Uterus (tissue), 2 donors: ENCODE measurements around the gene CLEC4F.

Experiments
- CTCF ChIP-seq, 4 experiments: fragments of 200-600 bp in 2 of 4; fragments of 450-650 bp in 2 of 4; sonication (generic) in 2 of 4; IDR thresholded peaks; one replicate each; pipeline ENCODE4 v1.5.1; 2016 to 2019; ENCODE audit warnings: antibody characterized with exemption in 4 of 4, mild to moderate bottlenecking in 2 of 4, moderate library complexity in 1 of 4
- POLR2A ChIP-seq, 2 donors: fragments of 450-650 bp; IDR thresholded peaks; one replicate each; pipeline ENCODE4 v1.6.1; 2016; ENCODE audit warnings: antibody characterized with exemption in 2 of 2, mild to moderate bottlenecking in 1 of 2, moderate library complexity in 1 of 2

GRCh38 chr2:70842401-70842800, 22.0 kb upstream of the CLEC4F start:
- no peak for TF ChIP-seq POLR2A (IDR thresholded peaks at IDR 0.05)
- TF ChIP-seq CTCF (IDR thresholded peaks at IDR 0.05) = no peak
